ENCODE measurements around the gene NDST3. TPM values are rescaled to one million over a fixed set of nuclear protein-coding genes. Genes with fewer than 3 reads are reported as not detected.

NDST3 gene
- polyA plus RNA-seq, 1 of the 3 experiments (the other 2 are of a cell fraction), result 1.2 TPM

DNA sequence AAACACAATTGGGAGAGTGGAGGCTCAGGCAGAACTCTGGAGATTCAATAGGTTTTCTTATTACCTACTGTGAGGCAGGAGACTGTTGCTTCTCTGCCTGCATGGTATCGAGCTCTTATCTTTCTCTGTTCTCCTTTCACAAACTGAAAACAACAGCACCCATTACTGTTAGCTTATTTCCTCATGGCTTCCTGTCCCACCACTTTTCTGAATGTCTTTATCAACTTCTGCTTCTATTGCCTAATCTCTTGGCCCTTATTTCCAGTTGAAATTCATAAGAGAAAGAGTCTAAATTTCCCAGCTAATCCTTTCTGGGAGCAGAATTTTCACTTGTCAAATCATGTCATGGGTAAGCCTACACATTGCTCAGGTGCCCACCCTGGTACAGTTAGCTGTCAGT lies 46.8 kb upstream of the NDST3 start (continued):
- no peak for TF ChIP-seq MAX (IDR thresholded peaks at IDR 0.05; ENCODE audit: low read depth)
- no peak for TF ChIP-seq EP300 (IDR thresholded peaks at IDR 0.05; ENCODE audit: borderline replicate concordance in 1 of 2, low read depth in 1 of 2, low read length in 1 of 2)
- TF ChIP-seq, protein P1, sequence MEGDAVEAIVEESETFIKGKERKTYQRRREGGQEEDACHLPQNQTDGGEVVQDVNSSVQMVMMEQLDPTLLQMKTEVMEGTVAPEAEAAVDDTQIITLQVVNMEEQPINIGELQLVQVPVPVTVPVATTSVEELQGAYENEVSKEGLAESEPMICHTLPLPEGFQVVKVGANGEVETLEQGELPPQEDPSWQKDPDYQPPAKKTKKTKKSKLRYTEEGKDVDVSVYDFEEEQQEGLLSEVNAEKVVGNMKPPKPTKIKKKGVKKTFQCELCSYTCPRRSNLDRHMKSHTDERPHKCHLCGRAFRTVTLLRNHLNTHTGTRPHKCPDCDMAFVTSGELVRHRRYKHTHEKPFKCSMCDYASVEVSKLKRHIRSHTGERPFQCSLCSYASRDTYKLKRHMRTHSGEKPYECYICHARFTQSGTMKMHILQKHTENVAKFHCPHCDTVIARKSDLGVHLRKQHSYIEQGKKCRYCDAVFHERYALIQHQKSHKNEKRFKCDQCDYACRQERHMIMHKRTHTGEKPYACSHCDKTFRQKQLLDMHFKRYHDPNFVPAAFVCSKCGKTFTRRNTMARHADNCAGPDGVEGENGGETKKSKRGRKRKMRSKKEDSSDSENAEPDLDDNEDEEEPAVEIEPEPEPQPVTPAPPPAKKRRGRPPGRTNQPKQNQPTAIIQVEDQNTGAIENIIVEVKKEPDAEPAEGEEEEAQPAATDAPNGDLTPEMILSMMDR (IDR thresholded peaks at IDR 0.05), result no peak

DNA sequence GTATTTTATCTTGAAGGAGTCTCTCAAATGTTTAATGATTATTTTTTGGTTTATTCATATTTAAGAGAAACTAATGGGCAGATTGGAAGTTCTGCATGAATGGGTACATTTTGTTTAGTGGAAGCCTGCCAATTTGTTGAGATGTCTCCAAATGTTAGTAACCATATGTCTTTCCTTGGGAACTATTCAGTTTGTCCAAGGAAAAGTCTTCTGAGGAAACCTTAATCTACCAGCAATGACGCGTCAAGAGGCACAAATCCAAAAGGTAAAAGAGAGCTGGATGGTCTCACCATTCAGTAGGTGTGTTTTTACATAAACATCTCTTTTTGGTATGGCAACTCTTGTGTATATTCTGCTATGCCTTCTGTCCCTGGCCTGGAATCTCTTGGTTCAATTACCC lies 37.4 kb upstream of the NDST3 start:
- Histone ChIP-seq H3K27ac (ENCODE audit: low read depth in 2 of 2, low read length in 1 of 2) (no peak overlapping the region), H3K4me3 (ENCODE audit: low read depth in 2 of 2, low read length in 1 of 2) (no peak overlapping the region), H3K4me2 (no peak overlapping the region), H2AFZ (ENCODE audit: low read depth) (no peak overlapping the region), H3K27me3 (ENCODE audit: insufficient read depth) (no peaks in the 10 kb centered on the region), H3K79me2 (ENCODE audit: insufficient read depth) (no peaks in the 10 kb centered on the region), H3K9me3 (no peaks in the 10 kb centered on the region), H3K9me2 (no peaks in the 10 kb centered on the region), H3K9ac (no peak overlapping the region), H3F3A (replicated peaks; ENCODE audit: insufficient read depth) (no peaks in the 10 kb centered on the region), H4K20me1 (ENCODE audit: insufficient read depth) (no peaks in the 10 kb centered on the region), H3K4me1 (ENCODE audit: control insufficient read depth in 1 of 2, insufficient read depth in 2 of 2, low read depth in 1 of 2, low read length in 1 of 2) (no peaks in the 10 kb centered on the region), H3K36me3 (replicated peaks in 1 of 2; ENCODE audit: control insufficient read depth in 1 of 2, insufficient read depth in 2 of 2, low read length in 1 of 2) (no peaks in the 10 kb centered on the region)
- POLR2A ChIA-PET, result no interaction called here
- no peak for TF ChIP-seq RCOR1 (IDR thresholded peaks at IDR 0.05; ENCODE audit: low read length)
- no peak for TF ChIP-seq MEF2A (IDR thresholded peaks at IDR 0.05; ENCODE audit: borderline replicate concordance, low read depth)
- TF ChIP-seq MAX (IDR thresholded peaks at IDR 0.05; ENCODE audit: low read depth), result no peak
- no peak for TF ChIP-seq NRF1 (IDR thresholded peaks at IDR 0.05; ENCODE audit: low read depth, low read length)
- TF ChIP-seq ELF1 (IDR thresholded peaks at IDR 0.05), result no peak
- TF ChIP-seq ZBTB33 (IDR thresholded peaks at IDR 0.05; ENCODE audit: borderline replicate concordance, low read depth), result no peak
- TF ChIP-seq POLR2AphosphoS5 (IDR thresholded peaks at IDR 0.05; ENCODE audit: low read depth, low read length), result no peak
- TF ChIP-seq USF2 (IDR thresholded peaks at IDR 0.05; ENCODE audit: borderline replicate concordance, low read depth, low read length), result no peak
- no peak for TF ChIP-seq TAF1 (IDR thresholded peaks at IDR 0.05; ENCODE audit: borderline replicate concordance, low read depth, low read length)
- TF ChIP-seq REST (IDR thresholded peaks at IDR 0.05; ENCODE audit: low read depth, low read length), result no peak
- no peak for TF ChIP-seq EZH2phosphoT487 (IDR thresholded peaks at IDR 0.05; ENCODE audit: borderline replicate concordance, low read depth)
- no peak for TF ChIP-seq SMC3 (IDR thresholded peaks at IDR 0.05; ENCODE audit: low read depth, low read length)
- TF ChIP-seq IRF3 (IDR thresholded peaks at IDR 0.05; ENCODE audit: low read depth, low read length), result no peak
- no peak for TF ChIP-seq RFX5 (IDR thresholded peaks at IDR 0.05; ENCODE audit: low read length)
- no peak for TF ChIP-seq CHD2 (IDR thresholded peaks at IDR 0.05; ENCODE audit: low read length, partially characterized antibody)
- 90% methylated on average over 2 of the region's 2 CpGs for WGBS (ENCODE audit: low lambda C conversion rate)
- DNase-seq, result no peak
- CTCF ChIA-PET, result no interaction called here

Data from SK-N-SH (cell line).